Measurements from ENCODE around the gene EPHB2.

DNA sequence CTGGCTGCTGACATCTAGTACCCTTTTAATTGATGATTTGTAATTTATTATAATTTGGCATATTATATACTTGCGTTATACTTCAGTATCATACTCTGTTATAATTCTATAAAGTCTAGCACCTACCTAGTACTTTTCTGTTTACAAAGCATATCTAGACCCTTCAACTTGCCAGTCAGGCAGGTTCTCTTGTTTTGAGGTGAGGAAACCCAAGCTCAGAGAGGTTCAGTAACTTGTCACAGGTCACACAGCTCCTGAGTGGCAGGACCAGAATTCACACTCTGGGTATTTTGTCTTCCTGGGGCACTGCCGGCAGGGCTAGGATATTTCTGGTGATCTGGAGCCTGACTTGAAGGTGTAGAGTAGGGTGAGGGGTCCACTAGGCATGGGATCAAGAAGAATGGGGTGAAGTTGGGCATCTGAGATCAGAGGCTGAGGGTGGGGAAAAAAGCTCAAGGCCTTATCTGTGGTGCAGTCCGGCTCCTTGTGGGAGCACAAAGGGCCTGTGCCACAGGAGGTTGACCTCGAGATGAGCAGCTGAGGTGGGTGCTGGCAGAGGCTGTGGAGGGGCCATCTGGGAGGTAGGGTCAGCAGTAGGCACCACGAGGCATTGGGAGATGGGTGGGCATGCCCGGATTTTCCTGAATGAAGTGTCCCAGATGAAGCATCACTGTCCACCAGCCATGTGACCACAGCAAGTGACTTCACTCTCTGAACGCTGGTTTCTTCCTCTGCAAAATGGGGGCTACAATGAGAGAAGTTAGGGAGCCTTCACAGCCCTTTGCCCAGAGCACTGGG lies 102.6 kb downstream of the EPHB2 start:
- TF ChIP-seq CTCF (conservative IDR thresholded peaks at IDR 0.05; ENCODE audit: low read length) (no peak), EZH2phosphoT487 (IDR thresholded peaks at IDR 0.05; ENCODE audit: borderline replicate concordance) (no peak)

Data from Loucy (cell line).